Thyroid gland (tissue), 4 donors: ENCODE data around the gene AK2.
A peak's percentile ranks its signal among the peaks of the same experiment; 100 is the strongest.

ENCODE experiments used
- POLR2A ChIP-seq, 2 donors: fragments of 450-650 bp; IDR thresholded peaks; one replicate each; pipeline ENCODE4 v1.6.1; 2017; ENCODE audit warnings: antibody characterized with exemption in 2 of 2, mild to moderate bottlenecking in 2 of 2, moderate library complexity in 1 of 2
- TF ChIP-seq, protein P1 (sequence below), 6 experiments: fragments of 200-600 bp in 3 of 6; fragments of 450-650 bp in 3 of 6; sonication (generic) in 3 of 6; IDR thresholded peaks; one replicate each; pipeline ENCODE4 v1.5.1; 2016 to 2019; ENCODE audit warnings: antibody characterized with exemption in 6 of 6, mild to moderate bottlenecking in 2 of 6, inconsistent platforms in 1 of 6, moderate library complexity in 1 of 6

DNA sequence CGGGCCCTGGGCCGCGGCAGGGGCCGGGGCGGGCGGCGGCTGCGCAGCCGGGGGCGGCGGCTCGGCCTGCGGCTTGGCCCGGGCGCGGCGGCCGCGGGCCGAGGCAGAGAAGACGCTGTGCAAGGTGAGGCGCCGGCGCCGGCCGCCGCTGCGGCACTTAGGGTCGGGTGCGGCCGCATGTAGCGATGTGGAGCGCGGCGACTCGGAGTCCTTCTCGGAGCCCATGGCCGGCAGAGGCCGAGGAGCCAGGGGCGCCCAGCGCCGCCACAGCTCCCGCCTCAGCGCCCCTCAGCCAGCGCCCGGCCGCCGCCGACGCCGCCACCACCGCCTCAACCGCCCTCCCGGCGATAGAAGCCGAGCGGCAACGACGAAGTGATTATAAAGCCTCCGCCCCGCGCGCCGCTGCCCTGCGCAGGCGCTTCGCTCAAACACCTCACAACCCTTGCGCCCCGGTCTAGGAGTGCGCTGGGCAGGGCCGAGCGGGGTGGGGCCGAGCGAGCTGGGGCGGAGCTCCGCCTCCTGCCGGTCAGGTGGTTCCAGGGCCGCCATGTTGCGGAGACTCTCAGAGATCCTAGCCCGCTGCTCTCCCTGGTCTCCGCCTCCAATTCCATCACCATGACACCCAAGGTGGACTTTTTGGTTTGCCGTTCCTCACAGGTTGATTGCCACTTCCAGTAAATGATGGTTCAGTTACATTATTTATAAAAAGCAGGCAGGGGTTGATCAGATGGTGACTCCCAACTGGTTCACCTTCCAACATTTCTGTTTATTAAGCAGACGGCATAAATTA, 72.0 kb downstream of the AK2 start, which contains the start of gene RNF19B:
- TF ChIP-seq, protein P1, sequence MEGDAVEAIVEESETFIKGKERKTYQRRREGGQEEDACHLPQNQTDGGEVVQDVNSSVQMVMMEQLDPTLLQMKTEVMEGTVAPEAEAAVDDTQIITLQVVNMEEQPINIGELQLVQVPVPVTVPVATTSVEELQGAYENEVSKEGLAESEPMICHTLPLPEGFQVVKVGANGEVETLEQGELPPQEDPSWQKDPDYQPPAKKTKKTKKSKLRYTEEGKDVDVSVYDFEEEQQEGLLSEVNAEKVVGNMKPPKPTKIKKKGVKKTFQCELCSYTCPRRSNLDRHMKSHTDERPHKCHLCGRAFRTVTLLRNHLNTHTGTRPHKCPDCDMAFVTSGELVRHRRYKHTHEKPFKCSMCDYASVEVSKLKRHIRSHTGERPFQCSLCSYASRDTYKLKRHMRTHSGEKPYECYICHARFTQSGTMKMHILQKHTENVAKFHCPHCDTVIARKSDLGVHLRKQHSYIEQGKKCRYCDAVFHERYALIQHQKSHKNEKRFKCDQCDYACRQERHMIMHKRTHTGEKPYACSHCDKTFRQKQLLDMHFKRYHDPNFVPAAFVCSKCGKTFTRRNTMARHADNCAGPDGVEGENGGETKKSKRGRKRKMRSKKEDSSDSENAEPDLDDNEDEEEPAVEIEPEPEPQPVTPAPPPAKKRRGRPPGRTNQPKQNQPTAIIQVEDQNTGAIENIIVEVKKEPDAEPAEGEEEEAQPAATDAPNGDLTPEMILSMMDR (IDR thresholded peaks at IDR 0.05) = peak in 1 of 6 experiments; percentile 27
- TF ChIP-seq POLR2A (IDR thresholded peaks at IDR 0.05) = peak; percentile 98 to 100
